Measurements from ENCODE around the gene MAPK8IP1.

DNA sequence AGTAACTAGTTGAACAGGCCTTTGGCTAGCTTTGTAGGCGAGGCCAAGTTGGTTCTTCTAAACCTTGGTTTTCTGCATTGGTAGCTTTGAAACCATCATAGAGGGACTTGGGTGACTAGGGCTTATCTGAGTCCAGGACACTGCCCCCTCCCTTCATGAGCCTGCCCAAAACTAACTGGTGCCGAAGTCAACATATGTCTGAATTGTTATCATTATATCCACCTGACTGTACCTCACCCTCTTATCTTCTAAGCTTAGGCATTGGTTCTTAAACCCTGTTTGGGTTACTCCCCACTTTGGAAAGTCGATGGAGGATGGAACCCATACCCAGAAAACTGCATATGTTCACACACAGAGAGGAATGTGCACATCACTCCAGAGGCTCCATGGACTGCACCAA is 7.6 kb upstream of the MAPK8IP1 start:
- no peak for TF ChIP-seq EP300 (IDR thresholded peaks at IDR 0.05)
- TF ChIP-seq, protein P1, sequence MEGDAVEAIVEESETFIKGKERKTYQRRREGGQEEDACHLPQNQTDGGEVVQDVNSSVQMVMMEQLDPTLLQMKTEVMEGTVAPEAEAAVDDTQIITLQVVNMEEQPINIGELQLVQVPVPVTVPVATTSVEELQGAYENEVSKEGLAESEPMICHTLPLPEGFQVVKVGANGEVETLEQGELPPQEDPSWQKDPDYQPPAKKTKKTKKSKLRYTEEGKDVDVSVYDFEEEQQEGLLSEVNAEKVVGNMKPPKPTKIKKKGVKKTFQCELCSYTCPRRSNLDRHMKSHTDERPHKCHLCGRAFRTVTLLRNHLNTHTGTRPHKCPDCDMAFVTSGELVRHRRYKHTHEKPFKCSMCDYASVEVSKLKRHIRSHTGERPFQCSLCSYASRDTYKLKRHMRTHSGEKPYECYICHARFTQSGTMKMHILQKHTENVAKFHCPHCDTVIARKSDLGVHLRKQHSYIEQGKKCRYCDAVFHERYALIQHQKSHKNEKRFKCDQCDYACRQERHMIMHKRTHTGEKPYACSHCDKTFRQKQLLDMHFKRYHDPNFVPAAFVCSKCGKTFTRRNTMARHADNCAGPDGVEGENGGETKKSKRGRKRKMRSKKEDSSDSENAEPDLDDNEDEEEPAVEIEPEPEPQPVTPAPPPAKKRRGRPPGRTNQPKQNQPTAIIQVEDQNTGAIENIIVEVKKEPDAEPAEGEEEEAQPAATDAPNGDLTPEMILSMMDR (IDR thresholded peaks at IDR 0.05), result no peak
- TF ChIP-seq POLR2A (IDR thresholded peaks at IDR 0.05), result no peak
- TF ChIP-seq POLR2AphosphoS5 (IDR thresholded peaks at IDR 0.05), result no peak

All from suprapubic skin (tissue), 4 donors.